ENCODE measurements around the gene EBI3. TPM values are rescaled to one million over a fixed set of nuclear protein-coding genes. Genes with fewer than 3 reads are reported as not detected.

The EBI3 gene
- total and polyA plus RNA-seq, 2 donors (not counting 1 experiment from before 2014, with no cell fraction given), result 11.9 to 15.6 TPM

- Histone ChIP-seq H4K20me1 (ENCODE audit: control insufficient read depth, insufficient read depth, low read length, poor library complexity, severe bottlenecking) (peaks cover 19% of the 10 kb centered on the region), H3K27ac (ENCODE audit: low read length in 2 of 2) (no peak overlapping the region), H3K79me2 (ENCODE audit: control insufficient read depth, insufficient read depth, low read length) (peaks cover 7% of the 10 kb centered on the region), H3K9ac (ENCODE audit: low read length) (no peak overlapping the region), H3K4me3 (ENCODE audit: control extremely low read depth in 1 of 5, extremely low read depth in 1 of 5, insufficient read depth in 1 of 5, low read depth in 2 of 5, low read length in 4 of 5) (no peak overlapping the region), H3K4me2 (replicated peaks; ENCODE audit: low read depth, low read length, poor library complexity, severe bottlenecking) (no peak overlapping the region), H3K9me3 (ENCODE audit: control extremely low read depth in 1 of 3, control insufficient read depth in 2 of 3, insufficient read depth in 1 of 3, low read length in 2 of 3) (peaks cover 0 to 31% (median 5%) of the 10 kb centered on the region in 3 donors), H2AFZ (ENCODE audit: insufficient read depth, low read depth, low read length, poor library complexity, severe bottlenecking) (no peak overlapping the region), H3K36me3 (replicated peaks in 1 of 2; ENCODE audit: control extremely low read depth in 1 of 2, control insufficient read depth in 1 of 2, extremely low read depth in 1 of 2, insufficient read depth in 2 of 2, low read length in 1 of 2) (peaks cover 4 to 74% of the 10 kb centered on the region in 2 experiments), H3K27me3 (replicated peaks in 1 of 4; ENCODE audit: control extremely low read depth in 1 of 4, control insufficient read depth in 3 of 4, insufficient read depth in 4 of 4, low read length in 3 of 4) (no peaks in the 10 kb centered on the region), H3K4me1 (ENCODE audit: control insufficient read depth in 2 of 2, insufficient read depth in 2 of 2, low read length in 2 of 2) (no peaks in the 10 kb centered on the region)
- POLR2A ChIA-PET, result no interaction called here
- TF ChIP-seq CTCF (IDR thresholded peaks at IDR 0.05) (peak; percentile 11), EZH2 (IDR thresholded peaks at IDR 0.05; ENCODE audit: borderline replicate concordance, insufficient read depth, low read depth, low read length, poor library complexity, severe bottlenecking) (no peak)
- ATAC-seq (ENCODE audit: low read depth) (no peak), DNase-seq (no peak)
- H3K4me1 Mint-ChIP-seq, result peaks cover 2% of the 10 kb centered on the region
- intact Hi-C loops (cut with micrococcal nuclease), result no loop called here
- 100% methylated on average over 3 of the region's 4 CpGs for WGBS (ENCODE audit: insufficient coverage)
- no peak overlapping the region for H3K27ac Mint-ChIP-seq
- CTCF ChIA-PET, result interaction anchor here (1.4 kb wide), 1 partner anchor 11 kb away, joined by 3 read pairs; no protein-coding TSS in a partner anchor
- no peaks in the 10 kb centered on the region for H3K9me3 Mint-ChIP-seq (ENCODE audit: insufficient read depth)
- no peaks in the 10 kb centered on the region for H3K27me3 Mint-ChIP-seq
- H3K4me3 Mint-ChIP-seq, result no peak overlapping the region
These were observed 27.2 kb downstream of the EBI3 start for GRCh38 chr19:4256563-4256962.

GRCh38 chr19:4257025-4257424 lies 27.7 kb downstream of the EBI3 start:
- Histone ChIP-seq H3K9me3 (ENCODE audit: control extremely low read depth in 1 of 3, control insufficient read depth in 2 of 3, insufficient read depth in 1 of 3, low read length in 2 of 3) (peaks cover 0 to 29% (median 5%) of the 10 kb centered on the region in 3 donors), H3K4me2 (replicated peaks; ENCODE audit: low read depth, low read length, poor library complexity, severe bottlenecking) (no peak overlapping the region), H3K36me3 (replicated peaks in 1 of 2; ENCODE audit: control extremely low read depth in 1 of 2, control insufficient read depth in 1 of 2, extremely low read depth in 1 of 2, insufficient read depth in 2 of 2, low read length in 1 of 2) (peaks cover 4 to 74% of the 10 kb centered on the region in 2 experiments), H3K9ac (ENCODE audit: low read length) (no peak overlapping the region), H3K4me1 (ENCODE audit: control insufficient read depth in 2 of 2, insufficient read depth in 2 of 2, low read length in 2 of 2) (no peaks in the 10 kb centered on the region), H4K20me1 (ENCODE audit: control insufficient read depth, insufficient read depth, low read length, poor library complexity, severe bottlenecking) (peaks cover 17% of the 10 kb centered on the region), H3K27me3 (replicated peaks in 1 of 4; ENCODE audit: control extremely low read depth in 1 of 4, control insufficient read depth in 3 of 4, insufficient read depth in 4 of 4, low read length in 3 of 4) (no peaks in the 10 kb centered on the region), H3K4me3 (ENCODE audit: control extremely low read depth in 1 of 5, extremely low read depth in 1 of 5, insufficient read depth in 1 of 5, low read depth in 2 of 5, low read length in 4 of 5) (no peak overlapping the region), H2AFZ (ENCODE audit: insufficient read depth, low read depth, low read length, poor library complexity, severe bottlenecking) (no peak overlapping the region), H3K79me2 (ENCODE audit: control insufficient read depth, insufficient read depth, low read length) (peaks cover 7% of the 10 kb centered on the region), H3K27ac (ENCODE audit: low read length in 2 of 2) (no peak overlapping the region)
- ChIA-PET POLR2A (no interaction called here), CTCF (interaction anchor here (0.8 to 1.4 kb wide), 2 partner anchors 10 to 95 kb away, joined by 3 read pairs; no protein-coding TSS in a partner anchor)
- Mint-ChIP-seq H3K9me3 (ENCODE audit: insufficient read depth) (no peaks in the 10 kb centered on the region), H3K27me3 (no peaks in the 10 kb centered on the region), H3K27ac (no peak overlapping the region), H3K4me3 (no peak overlapping the region), H3K4me1 (peaks cover 2% of the 10 kb centered on the region)
- intact Hi-C loops (cut with micrococcal nuclease), result no loop called here
- ATAC-seq (ENCODE audit: low read depth) (no peak), DNase-seq (no peak)
- WGBS (ENCODE audit: insufficient coverage), result 100% methylated on average over 2 of the region's 6 CpGs
- TF ChIP-seq EZH2 (IDR thresholded peaks at IDR 0.05; ENCODE audit: borderline replicate concordance, insufficient read depth, low read depth, low read length, poor library complexity, severe bottlenecking), result no peak
- no peak for TF ChIP-seq CTCF (IDR thresholded peaks at IDR 0.05)
